HG03196 (cell line): ENCODE measurements around the gene POLR3B.

Experiments
- ATAC-seq: cut with Tn5 transposase; IDR thresholded peaks from one replicate; pipeline ENCODE4 v1.9.1; 2021; ENCODE audit not compliant: unreplicated experiment

Gene POLR3B

GRCh38 chr12:106412563-106412962 lies 55.0 kb downstream of the POLR3B start:
- no peak for ATAC-seq

- ATAC-seq: no peak
These were observed 57.6 kb downstream of the POLR3B start for GRCh38 chr12:106415134-106415533.

DNA sequence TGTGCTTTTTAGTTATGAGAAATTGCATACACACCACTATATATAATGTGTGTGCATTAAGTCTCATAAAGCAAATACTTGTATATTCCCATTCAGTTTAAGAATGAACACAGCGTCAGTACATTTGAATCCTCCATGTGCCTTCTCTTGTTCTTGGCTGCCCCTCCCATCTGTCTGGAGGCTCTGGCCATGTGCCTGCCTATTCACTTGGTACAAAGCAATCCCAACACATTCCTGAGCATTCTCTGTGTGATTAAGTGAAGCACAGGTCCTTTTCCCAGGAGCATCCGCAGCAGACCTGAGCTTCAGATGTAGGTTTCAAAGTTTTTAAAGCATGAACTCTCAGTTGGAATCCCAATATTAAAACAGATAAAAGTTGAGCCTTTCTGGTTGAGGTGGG lies 58.7 kb downstream of the POLR3B start:
- no peak for ATAC-seq

- no peak for ATAC-seq
These were observed 60.7 kb downstream of the POLR3B start for GRCh38 chr12:106417926-106418910.

DNA sequence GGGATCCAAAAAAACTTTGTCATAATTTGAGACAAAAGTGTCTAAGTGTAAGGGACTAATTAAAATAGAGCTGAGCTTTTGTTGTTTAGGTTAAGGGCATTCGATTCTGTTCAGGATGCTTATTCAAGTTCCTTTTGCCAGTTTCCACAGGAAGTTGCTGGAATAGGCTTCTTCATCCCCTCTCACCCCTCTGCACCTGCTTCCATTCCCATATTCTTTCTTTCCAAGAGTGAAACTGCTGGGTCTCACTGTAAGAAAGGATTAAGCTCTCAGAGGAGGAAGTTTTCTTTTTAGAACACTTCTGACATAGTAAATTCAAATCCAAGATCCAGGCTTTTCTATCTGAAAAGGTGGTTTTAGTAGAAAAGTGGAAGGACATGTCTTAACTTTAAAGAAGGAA lies 61.4 kb downstream of the POLR3B start:
- no peak for ATAC-seq

DNA sequence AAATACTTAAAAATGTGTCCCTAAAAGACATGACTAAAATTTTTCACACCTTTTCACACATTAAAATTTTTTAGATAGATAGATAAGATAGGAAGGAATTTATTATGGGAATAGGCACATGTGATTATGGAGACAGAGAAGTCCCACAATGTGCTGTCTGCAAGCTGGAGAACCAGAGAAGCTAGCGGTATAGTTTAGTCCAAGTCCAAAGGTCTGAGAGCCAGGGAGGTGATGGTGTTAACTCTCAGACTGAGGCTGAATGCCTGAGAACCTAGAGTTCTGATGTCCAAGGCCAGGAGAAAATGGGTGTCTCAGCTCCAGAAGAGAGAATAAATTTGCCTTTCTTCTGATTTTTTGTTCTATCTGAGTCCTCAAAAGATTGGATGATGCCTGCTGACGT lies 65.7 kb downstream of the POLR3B start:
- ATAC-seq: no peak

DNA sequence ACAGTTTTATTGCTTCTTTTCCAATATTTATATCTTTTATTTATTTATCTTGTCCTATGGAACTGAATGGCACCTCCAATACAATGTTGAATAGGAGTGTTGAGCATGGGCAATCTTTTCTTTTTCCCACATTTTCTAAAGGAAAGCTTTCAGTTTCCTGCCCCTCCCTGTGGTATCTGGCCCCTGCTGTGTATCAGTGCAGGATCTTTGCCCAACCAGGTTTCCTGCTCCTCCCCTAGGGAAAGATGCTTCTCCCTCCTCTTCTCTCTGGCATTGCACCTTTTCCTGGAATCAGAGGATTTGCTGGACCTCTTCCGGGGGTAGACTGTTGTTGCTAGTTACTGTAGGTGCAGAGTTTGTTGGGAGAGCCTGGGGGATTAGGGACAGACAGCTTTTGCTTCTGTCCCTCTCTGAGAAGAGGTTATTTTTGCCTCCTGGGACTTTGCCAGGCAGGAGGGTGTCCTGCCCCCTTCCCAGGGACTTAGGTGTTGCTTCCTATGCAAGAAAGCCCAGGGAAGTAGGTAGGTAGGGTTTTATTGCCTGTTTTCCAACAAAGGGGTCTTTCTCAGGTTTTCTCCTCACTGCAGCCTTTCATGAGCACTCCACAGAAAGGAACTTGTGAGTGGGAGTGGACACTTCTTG lies 67.6 kb downstream of the POLR3B start:
- no peak for ATAC-seq

DNA sequence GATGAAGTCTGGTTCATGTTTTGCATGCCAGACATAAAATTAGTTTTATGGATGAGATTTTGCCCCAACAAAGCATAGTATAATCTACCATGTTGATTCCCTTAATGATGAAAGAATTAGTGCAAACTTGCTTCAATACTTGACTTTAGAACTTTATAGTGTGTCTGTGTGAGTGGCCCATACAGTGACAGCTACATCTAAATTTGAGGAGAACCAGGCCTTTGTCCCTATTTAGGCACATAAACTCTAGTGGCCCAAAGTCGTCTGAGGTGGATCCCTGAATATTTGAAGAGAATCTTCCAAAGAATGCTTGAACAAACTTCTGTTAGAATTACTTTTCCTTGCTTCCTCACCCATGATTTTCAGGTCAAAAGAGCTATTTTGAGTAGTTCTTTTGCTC lies 70.4 kb downstream of the POLR3B start:
- ATAC-seq: no peak

- no peak for ATAC-seq
These were observed 70.8 kb downstream of the POLR3B start for GRCh38 chr12:106428384-106428783.

- no peak for ATAC-seq
These were observed 71.5 kb downstream of the POLR3B start for GRCh38 chr12:106429043-106429552.

DNA sequence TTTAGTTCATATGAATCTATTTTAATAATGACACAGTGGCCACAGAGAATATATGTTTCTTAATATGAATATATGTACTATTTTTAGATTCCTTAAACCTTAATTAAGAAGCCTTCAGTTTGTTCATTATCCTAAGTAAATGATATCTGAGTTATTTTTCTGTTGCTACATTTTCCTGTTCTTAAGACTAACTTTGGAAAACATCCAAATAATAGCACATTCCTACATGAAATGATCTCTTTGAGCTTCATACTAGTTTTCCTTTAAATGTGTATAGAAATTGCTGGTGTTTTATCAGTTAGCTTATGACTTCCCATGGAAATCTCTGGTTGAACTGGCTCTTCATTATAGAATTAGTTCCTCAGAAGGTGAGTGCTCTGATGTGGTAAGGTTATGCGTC lies 72.1 kb downstream of the POLR3B start:
- no peak for ATAC-seq

DNA sequence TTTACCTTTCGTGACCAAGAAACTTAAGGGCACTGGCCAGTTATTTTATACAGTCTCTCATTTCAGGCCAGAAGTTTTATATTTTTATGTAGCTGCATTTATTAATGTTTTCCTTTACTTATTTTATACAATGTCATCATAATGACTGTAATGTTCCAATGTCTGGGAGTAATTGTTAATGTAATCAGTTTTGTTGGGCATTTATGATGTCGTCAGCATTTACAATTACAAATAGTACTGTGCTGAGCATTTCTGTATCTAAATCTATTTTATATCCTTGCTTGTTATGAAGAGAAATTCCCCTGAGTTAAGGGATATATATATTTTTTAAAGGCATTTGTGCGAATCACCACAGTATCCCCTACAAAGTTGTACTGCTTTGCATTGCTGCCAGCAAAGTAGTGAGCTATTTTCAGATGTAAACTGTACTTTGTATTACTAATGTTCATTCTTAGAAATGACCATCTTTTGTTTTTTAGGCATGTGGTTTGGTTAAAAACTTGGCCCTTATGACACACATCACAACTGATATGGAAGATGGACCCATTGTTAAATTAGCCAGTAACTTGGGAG lies 74.4 kb downstream of the POLR3B start:
- ATAC-seq: no peak

DNA sequence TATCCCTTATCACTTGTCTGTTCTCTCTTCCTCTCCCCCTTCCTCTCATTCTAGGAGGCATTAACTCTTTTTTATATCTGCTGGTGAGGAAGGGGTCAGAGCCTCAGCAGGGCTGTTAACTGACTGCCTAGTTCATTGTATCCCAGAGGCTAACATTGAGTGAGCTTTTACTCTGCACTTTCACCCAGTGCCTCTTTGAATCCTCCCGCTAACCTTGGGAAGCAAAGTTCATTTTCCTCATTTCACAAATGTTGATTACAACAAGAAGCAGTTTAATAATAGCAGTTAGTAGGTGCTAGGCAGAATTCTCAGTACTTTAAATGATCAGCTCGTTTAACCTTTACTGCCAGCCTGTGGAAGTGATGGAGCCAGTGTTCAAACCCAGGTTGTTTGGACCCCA lies 75.5 kb downstream of the POLR3B start:
- no peak for ATAC-seq

DNA sequence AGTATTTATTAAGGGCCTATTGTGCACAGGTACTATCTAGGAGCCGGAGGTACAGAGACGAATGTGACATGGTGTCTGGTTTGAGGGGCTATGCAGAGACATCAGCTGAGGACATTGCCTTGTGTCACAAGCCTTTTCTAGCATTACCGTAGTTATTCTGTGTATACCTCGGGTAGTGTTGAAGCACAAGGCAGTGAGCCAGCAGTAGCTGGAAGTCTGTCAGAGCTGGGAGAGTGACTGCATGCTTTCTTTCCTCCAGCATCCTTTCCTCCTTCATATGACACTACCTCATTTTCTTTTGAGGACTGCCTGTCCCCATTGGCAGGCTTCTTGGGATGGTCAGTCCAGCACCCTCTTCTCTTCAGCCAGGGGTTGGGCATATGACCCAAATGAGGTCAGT lies 77.0 kb downstream of the POLR3B start:
- ATAC-seq: no peak

- no peak for ATAC-seq
These were observed 78.6 kb downstream of the POLR3B start for GRCh38 chr12:106436164-106436563.

DNA sequence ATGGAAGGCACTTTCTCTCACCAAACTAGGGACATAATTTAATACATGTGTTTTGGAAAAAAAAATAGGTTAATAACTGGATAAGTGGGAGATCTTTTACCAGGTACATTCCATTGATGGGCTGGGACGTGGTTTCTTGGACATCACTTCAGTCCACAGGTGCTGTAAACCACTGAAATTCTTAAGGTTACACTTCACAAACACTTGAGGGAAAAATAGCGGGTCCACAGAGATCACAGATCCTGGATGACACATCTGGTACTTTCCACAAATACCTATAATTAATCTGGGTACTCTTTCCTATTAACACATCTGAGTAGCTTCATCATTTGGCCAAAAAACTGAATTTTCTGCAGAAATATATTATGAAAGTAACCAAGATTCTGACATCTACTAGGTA lies 85.0 kb downstream of the POLR3B start:
- no peak for ATAC-seq

GRCh38 chr12:106445053-106445452 lies 87.5 kb downstream of the POLR3B start:
- no peak for ATAC-seq

GRCh38 chr12:106445959-106446358 lies 88.4 kb downstream of the POLR3B start:
- no peak for ATAC-seq

DNA sequence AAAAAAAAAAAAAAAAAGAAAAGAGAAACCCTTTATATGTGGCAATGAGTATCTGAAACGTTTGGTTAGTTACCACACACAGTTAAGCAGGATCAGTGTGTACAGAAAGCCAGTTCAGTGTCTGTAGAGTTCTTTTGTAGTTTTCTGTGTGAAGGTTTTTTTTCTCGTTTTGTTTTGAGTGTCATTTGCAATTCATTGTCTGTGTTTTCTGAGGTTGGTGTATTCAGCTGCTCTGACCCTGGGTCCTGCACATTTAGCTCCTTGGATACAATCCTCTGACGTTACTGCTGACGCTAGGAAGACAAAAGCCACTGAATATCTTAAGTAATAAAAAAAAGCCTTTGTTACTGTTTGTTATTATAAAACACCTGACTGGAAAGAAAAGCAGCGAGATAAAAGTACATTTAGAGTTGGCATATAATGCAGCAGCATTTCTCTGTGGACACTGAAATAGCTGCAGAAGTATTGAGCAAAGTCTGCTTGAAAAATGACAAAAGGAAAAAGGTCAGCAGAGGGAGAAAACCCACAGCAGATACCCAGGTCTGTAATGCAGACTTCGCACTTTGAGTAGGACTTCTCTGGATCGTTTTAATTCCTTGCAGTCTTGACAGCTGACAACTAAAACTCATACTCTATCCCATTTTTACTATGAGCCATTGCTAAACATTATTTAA lies 89.0 kb downstream of the POLR3B start:
- ATAC-seq: no peak

DNA sequence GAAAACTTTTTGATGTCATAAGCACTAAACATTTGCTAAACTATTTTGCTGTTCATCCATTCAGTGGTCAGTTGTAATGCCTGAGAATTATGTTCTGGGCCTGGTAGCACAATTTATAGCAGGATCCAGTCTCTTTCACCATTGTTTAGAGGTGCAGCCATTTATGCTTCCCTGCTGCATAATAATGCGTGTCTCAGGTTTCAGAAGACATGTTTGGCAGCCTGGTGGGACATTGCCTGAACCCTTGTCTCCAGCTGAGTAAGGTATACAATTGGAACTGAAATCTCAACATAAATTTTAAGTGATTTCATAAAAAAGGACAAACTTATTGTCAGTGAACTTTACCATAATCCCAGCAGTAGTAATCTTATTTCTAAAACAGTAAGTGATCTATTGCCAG lies 94.8 kb downstream of the POLR3B start:
- ATAC-seq: no peak

- ATAC-seq: no peak
These were observed 97.6 kb downstream of the POLR3B start for GRCh38 chr12:106455111-106455510.
